NB4 (cell line): ENCODE data around the gene TPRG1L.

ENCODE experiments used
- DNase-seq: peaks from one replicate; pipeline ENCODE4 v3.0.0; 2010; ENCODE audit warnings: low read depth
- H3K4me3 ChIP-seq: one replicate; pipeline ENCODE4 v1.5.1; 2011; ENCODE audit warnings: mild to moderate bottlenecking, low read depth, low read length, moderate library complexity
- CTCF ChIP-seq: IDR thresholded peaks from one replicate; pipeline ENCODE4 v1.5.1; 2012; ENCODE audit warnings: low read depth, low read length
- MYC ChIP-seq: IDR thresholded peaks from 2 replicates; pipeline ENCODE4 v1.6.1; 2011; ENCODE audit warnings: low read depth, low read length
- POLR2A ChIP-seq: IDR thresholded peaks from 2 replicates; pipeline ENCODE4 v1.6.1; 2011; ENCODE audit warnings: mild to moderate bottlenecking; ENCODE audit not compliant: insufficient read length; ENCODE audit errors: extremely low read depth
- TF ChIP-seq, protein P1 (sequence below): IDR thresholded peaks from 2 replicates; pipeline ENCODE4 v1.6.1; 2011; ENCODE audit warnings: low read depth, low read length

Gene TPRG1L

GRCh38 chr1:3630161-3630611 lies 5.4 kb downstream of the TPRG1L start:
- DNase-seq = no peak
- H3K4me3 ChIP-seq = no peak overlapping the region
- TF ChIP-seq, protein P1, sequence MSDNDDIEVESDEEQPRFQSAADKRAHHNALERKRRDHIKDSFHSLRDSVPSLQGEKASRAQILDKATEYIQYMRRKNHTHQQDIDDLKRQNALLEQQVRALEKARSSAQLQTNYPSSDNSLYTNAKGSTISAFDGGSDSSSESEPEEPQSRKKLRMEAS = no peak
- no peak for TF ChIP-seq CTCF
- TF ChIP-seq POLR2A = no peak
- TF ChIP-seq MYC = no peak

- no peak overlapping the region for H3K4me3 ChIP-seq
- DNase-seq = no peak
- TF ChIP-seq CTCF = no peak
- TF ChIP-seq, protein P1 = no peak
- TF ChIP-seq MYC = no peak
- no peak for TF ChIP-seq POLR2A
Measured at GRCh38 chr1:3630914-3631313, 6.1 kb downstream of the TPRG1L start.

- DNase-seq = no peak
- H3K4me3 ChIP-seq = no peak overlapping the region
- TF ChIP-seq, protein P1 = no peak
- TF ChIP-seq POLR2A (no peak), CTCF (no peak), MYC (no peak)
Measured at GRCh38 chr1:3631320-3632260, 6.8 kb downstream of the TPRG1L start.

GRCh38 chr1:3632298-3632697 lies 7.5 kb downstream of the TPRG1L start:
- no peak for TF ChIP-seq MYC
- TF ChIP-seq POLR2A = no peak
- TF ChIP-seq CTCF = no peak
- no peak overlapping the region for H3K4me3 ChIP-seq
- DNase-seq = no peak

DNA sequence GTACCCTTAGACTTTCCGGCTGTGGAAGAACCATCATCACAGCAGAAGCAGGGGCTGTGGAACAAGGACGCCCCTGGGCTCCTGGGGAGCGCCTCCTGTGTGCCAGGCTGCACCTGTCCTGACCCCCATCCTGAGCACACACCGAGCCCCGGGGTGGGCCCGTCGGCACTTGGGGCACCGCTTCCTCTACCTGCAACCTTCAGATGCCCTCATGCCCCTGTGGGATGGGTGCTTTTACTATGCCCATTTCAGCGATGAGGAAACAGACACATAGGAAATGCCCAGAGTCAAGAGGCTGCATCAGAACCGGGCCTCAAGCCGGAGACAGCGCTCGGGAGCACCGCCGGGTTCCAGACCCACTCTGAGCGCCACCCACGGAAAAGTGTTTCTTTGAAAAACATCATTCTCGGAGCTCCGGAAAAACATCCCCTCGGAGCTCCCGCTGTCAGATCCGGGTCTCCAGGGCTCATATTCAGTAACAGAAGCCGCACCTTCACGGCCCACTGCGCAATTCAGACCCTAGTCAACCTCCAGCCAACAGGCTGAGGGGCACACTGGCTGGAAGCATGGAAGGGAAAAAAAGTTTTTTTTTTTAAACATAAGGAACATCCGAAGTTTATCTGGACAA lies 8.0 kb downstream of the TPRG1L start:
- H3K4me3 ChIP-seq = no peak overlapping the region
- no peak for DNase-seq
- no peak for TF ChIP-seq POLR2A
- no peak for TF ChIP-seq CTCF
- TF ChIP-seq, protein P1 = no peak
- TF ChIP-seq MYC = no peak
